ENCODE results near the gene LNP1. TPM values are rescaled to one million over a fixed set of nuclear protein-coding genes. Genes with fewer than 3 reads are reported as not detected.
"Not testable (repeated sequence)": the region's sequence is repeated elsewhere in the genome, so short reads cannot be mapped to it uniquely, and the experiment has no call there.

The LNP1 gene
- total RNA-seq (2014; rRNA removed; shearing (Covaris generic)) (8.8 and 8.9 TPM in 2 replicates), total RNA-seq (2022) (10.8 and 12.7 TPM in 2 replicates), Bru-seq, nascent RNA (percentile 64 among the genes with signal in this experiment), BruChase-seq, experiment 1, labeled RNA remaining after a 6-hour chase (percentile 65 among the genes with signal in this experiment), BruChase-seq, experiment 2, labeled RNA remaining after a 2-hour chase (percentile 59 among the genes with signal in this experiment)
- long read RNA-seq, transcript LNP1-201 (4 exons, 2,210 nt): major isoform, 8 of 9 reads
- long read RNA-seq, partial matches to known transcripts: 0 of 9 reads
- long read RNA-seq, other reads (novel, unspliced or antisense): 1 of 9 reads

GRCh38 chr3:100400780-100401673 is at the start of gene LNP1, which contains the start of gene TOMM70:
Gene LNP1, plus strand, starts transcription at chr3:100401539. Its CDS starts 28,191 bp downstream, at chr3:100429730.
Gene TOMM70, minus strand, starts transcription at chr3:100401089. Its CDS starts 140 bp downstream, at chr3:100400949.
- Histone ChIP-seq H2AFZ (ENCODE audit: low read length) (peak within 1 kb of the TSS; percentile 62; the same call in 1 of the 2 replicates), H3K36me3 (ENCODE audit: insufficient read depth, low read length) (peaks cover 27% of the 10 kb centered on the region), H3K4me2 (ENCODE audit: low read length) (peak within 1 kb of the TSS; percentile 88), H3K9me2 (ENCODE audit: insufficient read depth, low read length) (no peaks in the 10 kb centered on the region), H3K9me3 (ENCODE audit: low read length) (no peaks in the 10 kb centered on the region), H3K4me3 (ENCODE audit: low read depth, low read length, poor library complexity, severe bottlenecking) (peak within 1 kb of the TSS; percentile 93), H3K27ac (ENCODE audit: low read depth, low read length, poor library complexity, severe bottlenecking) (peak within 1 kb of the TSS; percentile 81), H4K20me1 (ENCODE audit: insufficient read depth, low read length) (peaks cover 13% of the 10 kb centered on the region), H3K4me1 (ENCODE audit: insufficient read depth, low read length, poor library complexity, severe bottlenecking) (peaks cover 27% of the 10 kb centered on the region), H3K79me2 (ENCODE audit: insufficient read depth, low read depth, low read length) (peaks cover 89% of the 10 kb centered on the region)
- no TSS peak for BruUV-seq (replicated peaks)
- peak; percentile 97 for DNase-seq (ENCODE audit: low spot score)
- ChIA-PET POLR2A (interaction anchor here (0.6 to 2.7 kb wide), 26 partner anchors 9 to 1313 kb away, joined by 3 to 13 read pairs (median 4); partner anchors contain the start of genes NIT2 and TBC1D23), CTCF (ENCODE audit: unreplicated experiment) (no interaction called here)
- no peak for TF ChIP-seq EZH2phosphoT487 (IDR thresholded peaks at IDR 0.05; ENCODE audit: borderline replicate concordance, low read depth, low read length)
- TF ChIP-seq, protein P1, sequence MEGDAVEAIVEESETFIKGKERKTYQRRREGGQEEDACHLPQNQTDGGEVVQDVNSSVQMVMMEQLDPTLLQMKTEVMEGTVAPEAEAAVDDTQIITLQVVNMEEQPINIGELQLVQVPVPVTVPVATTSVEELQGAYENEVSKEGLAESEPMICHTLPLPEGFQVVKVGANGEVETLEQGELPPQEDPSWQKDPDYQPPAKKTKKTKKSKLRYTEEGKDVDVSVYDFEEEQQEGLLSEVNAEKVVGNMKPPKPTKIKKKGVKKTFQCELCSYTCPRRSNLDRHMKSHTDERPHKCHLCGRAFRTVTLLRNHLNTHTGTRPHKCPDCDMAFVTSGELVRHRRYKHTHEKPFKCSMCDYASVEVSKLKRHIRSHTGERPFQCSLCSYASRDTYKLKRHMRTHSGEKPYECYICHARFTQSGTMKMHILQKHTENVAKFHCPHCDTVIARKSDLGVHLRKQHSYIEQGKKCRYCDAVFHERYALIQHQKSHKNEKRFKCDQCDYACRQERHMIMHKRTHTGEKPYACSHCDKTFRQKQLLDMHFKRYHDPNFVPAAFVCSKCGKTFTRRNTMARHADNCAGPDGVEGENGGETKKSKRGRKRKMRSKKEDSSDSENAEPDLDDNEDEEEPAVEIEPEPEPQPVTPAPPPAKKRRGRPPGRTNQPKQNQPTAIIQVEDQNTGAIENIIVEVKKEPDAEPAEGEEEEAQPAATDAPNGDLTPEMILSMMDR (conservative IDR thresholded peaks at IDR 0.05; ENCODE audit: low read length): no peak
- intact Hi-C loops (cut with micrococcal nuclease; ENCODE audit: unreplicated experiment): loop anchor here (1.0 to 10.0 kb wide), 5 partner anchors 10 to 1164 kb away; partner anchors contain the start of genes NIT2, TBC1D23 and TRMT10C

- H2AFZ ChIP-seq (ENCODE audit: low read length); H3K4me3 ChIP-seq (ENCODE audit: low read depth, low read length, poor library complexity, severe bottlenecking); H3K79me2 ChIP-seq (ENCODE audit: insufficient read depth, low read depth, low read length); DNase-seq (ENCODE audit: low spot score); POLR2A ChIA-PET; H3K4me1 ChIP-seq (ENCODE audit: insufficient read depth, low read length, poor library complexity, severe bottlenecking); CTCF ChIA-PET (ENCODE audit: unreplicated experiment); H3K9me2 ChIP-seq (ENCODE audit: insufficient read depth, low read length); H3K4me2 ChIP-seq (ENCODE audit: low read length); H3K27ac ChIP-seq (ENCODE audit: low read depth, low read length, poor library complexity, severe bottlenecking); H4K20me1 ChIP-seq (ENCODE audit: insufficient read depth, low read length); H3K9me3 ChIP-seq (ENCODE audit: low read length); intact Hi-C loops (cut with micrococcal nuclease; ENCODE audit: unreplicated experiment): not testable (repeated sequence)
- peaks cover 82% of the 10 kb centered on the region for H3K36me3 ChIP-seq (ENCODE audit: insufficient read depth, low read length)
- TSS peak; percentile 8 for BruUV-seq (replicated peaks)
Observed at GRCh38 chr3:100351770-100352169, 49.6 kb upstream of the LNP1 start.

Data from OCI-LY7 (cell line).